ENCODE measurements around the gene CCDC30. TPM values are rescaled to one million over a fixed set of nuclear protein-coding genes. Genes with fewer than 3 reads are reported as not detected.
A peak's percentile ranks its signal among the peaks of the same experiment; 100 is the strongest.

The CCDC30 gene
- total and polyA plus RNA-seq, 4 donors: 1.8 to 6.3 (median 2.3) TPM

DNA sequence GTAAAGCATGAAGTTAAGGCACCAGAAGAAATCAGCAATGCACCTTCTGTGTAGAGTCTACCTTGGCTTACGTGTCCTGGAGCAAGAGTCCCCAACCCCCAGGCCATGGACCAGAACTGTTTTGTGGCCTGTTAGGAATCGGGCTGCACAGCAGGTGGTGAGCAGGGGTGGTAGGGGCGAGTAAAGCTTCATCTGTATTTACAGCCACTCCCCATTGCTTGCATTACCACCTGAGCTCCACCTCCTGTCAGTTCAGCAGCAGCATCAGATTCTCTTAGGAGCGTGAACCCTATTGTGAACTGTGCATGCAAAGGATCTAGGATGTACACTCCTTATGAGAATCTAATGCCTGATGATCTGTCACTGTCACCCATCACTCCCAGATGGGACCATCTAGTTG, 28.7 kb upstream of the CCDC30 start:
- H3K36me3 ChIP-seq (ENCODE audit: control insufficient read depth in 1 of 2, insufficient read depth in 2 of 2, low read length in 1 of 2): no peaks in the 10 kb centered on the region
- ATAC-seq (ENCODE audit: low FRiP score) (no peak), DNase-seq (no peak)
- H3K27me3 ChIP-seq (ENCODE audit: control insufficient read depth in 1 of 2, insufficient read depth in 2 of 2, low read length in 1 of 2): no peaks in the 10 kb centered on the region
- H3K9me3 ChIP-seq (ENCODE audit: control insufficient read depth, low read length): no peaks in the 10 kb centered on the region
- intact Hi-C loops (cut with DNase I): no loop called here
- H3K4me1 ChIP-seq (ENCODE audit: control insufficient read depth in 1 of 2, insufficient read depth in 2 of 2, low read length in 2 of 2): no peaks in the 10 kb centered on the region
- no peak overlapping the region for H3K27ac ChIP-seq (ENCODE audit: low read depth in 1 of 2, low read length in 2 of 2)
- 92 to 98% methylated on average over 4 of the region's 4 CpGs for WGBS, 2 donors
- no peak overlapping the region for H3K4me3 ChIP-seq (ENCODE audit: low read length in 2 of 2)

DNA sequence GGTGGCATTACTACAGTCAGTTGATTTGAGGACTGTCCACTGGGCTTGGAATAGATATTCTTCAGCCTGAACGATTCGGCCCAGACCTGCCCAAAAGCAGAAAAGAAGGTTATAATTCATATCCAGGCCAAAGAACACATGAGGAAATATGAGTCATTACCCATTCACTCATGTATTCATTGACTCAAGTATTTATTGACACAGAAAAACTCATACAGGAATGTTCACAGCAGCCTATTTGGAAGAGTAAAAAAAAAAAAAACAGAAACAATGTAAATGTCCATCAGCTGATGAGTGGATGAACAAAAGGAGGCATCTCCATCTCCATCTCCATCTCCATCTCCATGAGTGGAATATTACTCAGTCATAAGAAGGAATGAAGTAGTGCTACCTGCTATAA, 23.1 kb upstream of the CCDC30 start:
- Histone ChIP-seq H3K27ac (ENCODE audit: low read depth in 1 of 2, low read length in 2 of 2) (no peak overlapping the region), H3K4me3 (ENCODE audit: low read length in 2 of 2) (no peak overlapping the region), H3K9me3 (ENCODE audit: control insufficient read depth, low read length) (no peaks in the 10 kb centered on the region), H3K36me3 (ENCODE audit: control insufficient read depth in 1 of 2, insufficient read depth in 2 of 2, low read length in 1 of 2) (no peaks in the 10 kb centered on the region), H3K27me3 (ENCODE audit: control insufficient read depth in 1 of 2, insufficient read depth in 2 of 2, low read length in 1 of 2) (no peaks in the 10 kb centered on the region), H3K4me1 (ENCODE audit: control insufficient read depth in 1 of 2, insufficient read depth in 2 of 2, low read length in 2 of 2) (no peaks in the 10 kb centered on the region)
- no peak for DNase-seq
- no peak for ATAC-seq (ENCODE audit: low FRiP score)
- intact Hi-C loops (cut with DNase I): loop anchor here in 1 of 2 donors (5.0 kb wide), 1 partner anchor 93 kb away; no protein-coding TSS in a partner anchor
- WGBS, 2 donors: 4 to 7% methylated on average over 2 of the region's 2 CpGs

DNA sequence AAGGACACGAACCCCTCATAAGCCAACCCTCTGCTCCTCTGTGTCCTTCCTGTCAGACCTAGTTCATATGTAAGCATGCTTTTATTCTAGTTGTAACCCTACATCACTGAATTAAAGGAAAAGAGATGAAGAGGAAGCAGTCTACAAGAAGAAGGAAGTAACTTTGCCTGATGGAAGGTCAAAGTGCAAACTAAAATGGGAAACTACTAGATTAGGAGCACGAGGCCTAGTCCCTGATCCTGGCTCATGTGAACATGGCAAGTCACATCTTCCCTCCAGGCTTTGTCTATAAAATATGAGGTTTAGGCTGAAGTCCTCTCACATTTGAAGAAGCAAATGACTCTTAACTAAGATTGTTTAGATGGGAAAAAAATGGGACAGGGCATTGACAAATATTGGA, 20.4 kb upstream of the CCDC30 start:
- no peak overlapping the region for H3K4me3 ChIP-seq (ENCODE audit: low read length in 2 of 2)
- no peak overlapping the region for H3K27ac ChIP-seq (ENCODE audit: low read depth in 1 of 2, low read length in 2 of 2)
- ATAC-seq (ENCODE audit: low FRiP score): no peak
- WGBS, 2 donors: 41 to 47% methylated on average over 2 of the region's 2 CpGs
- no peaks in the 10 kb centered on the region for H3K4me1 ChIP-seq (ENCODE audit: control insufficient read depth in 1 of 2, insufficient read depth in 2 of 2, low read length in 2 of 2)
- DNase-seq: no peak
- H3K9me3 ChIP-seq (ENCODE audit: control insufficient read depth, low read length): no peaks in the 10 kb centered on the region
- H3K27me3 ChIP-seq (ENCODE audit: control insufficient read depth in 1 of 2, insufficient read depth in 2 of 2, low read length in 1 of 2): no peaks in the 10 kb centered on the region
- no peaks in the 10 kb centered on the region for H3K36me3 ChIP-seq (ENCODE audit: control insufficient read depth in 1 of 2, insufficient read depth in 2 of 2, low read length in 1 of 2)
- intact Hi-C loops (cut with DNase I): no loop called here

GRCh38 chr1:42449256-42449655, 13.8 kb upstream of the CCDC30 start:
- intact Hi-C loops (cut with DNase I): no loop called here
- no peaks in the 10 kb centered on the region for H3K9me3 ChIP-seq (ENCODE audit: control insufficient read depth, low read length)
- no peaks in the 10 kb centered on the region for H3K27me3 ChIP-seq (ENCODE audit: control insufficient read depth in 1 of 2, insufficient read depth in 2 of 2, low read length in 1 of 2)
- DNase-seq (no peak), ATAC-seq (ENCODE audit: low FRiP score) (no peak)
- H3K27ac ChIP-seq (ENCODE audit: low read depth in 1 of 2, low read length in 2 of 2): no peak overlapping the region
- H3K36me3 ChIP-seq (ENCODE audit: control insufficient read depth in 1 of 2, insufficient read depth in 2 of 2, low read length in 1 of 2): no peaks in the 10 kb centered on the region
- H3K4me3 ChIP-seq (ENCODE audit: low read length in 2 of 2): no peak overlapping the region
- no peaks in the 10 kb centered on the region for H3K4me1 ChIP-seq (ENCODE audit: control insufficient read depth in 1 of 2, insufficient read depth in 2 of 2, low read length in 2 of 2)

- no peaks in the 10 kb centered on the region for H3K9me3 ChIP-seq (ENCODE audit: control insufficient read depth, low read length)
- no peaks in the 10 kb centered on the region for H3K36me3 ChIP-seq (ENCODE audit: control insufficient read depth in 1 of 2, insufficient read depth in 2 of 2, low read length in 1 of 2)
- 58 to 59% methylated on average over 1 of the region's 1 CpG for WGBS, 2 donors
- H3K27ac ChIP-seq (ENCODE audit: low read depth in 1 of 2, low read length in 2 of 2): no peak overlapping the region
- no peaks in the 10 kb centered on the region for H3K27me3 ChIP-seq (ENCODE audit: control insufficient read depth in 1 of 2, insufficient read depth in 2 of 2, low read length in 1 of 2)
- H3K4me3 ChIP-seq (ENCODE audit: low read length in 2 of 2): no peak overlapping the region
- no peak for DNase-seq
- no peak for ATAC-seq (ENCODE audit: low FRiP score)
- H3K4me1 ChIP-seq (ENCODE audit: control insufficient read depth in 1 of 2, insufficient read depth in 2 of 2, low read length in 2 of 2): no peaks in the 10 kb centered on the region
- intact Hi-C loops (cut with DNase I): no loop called here
These were observed 13.0 kb upstream of the CCDC30 start for GRCh38 chr1:42450061-42450460.

DNA sequence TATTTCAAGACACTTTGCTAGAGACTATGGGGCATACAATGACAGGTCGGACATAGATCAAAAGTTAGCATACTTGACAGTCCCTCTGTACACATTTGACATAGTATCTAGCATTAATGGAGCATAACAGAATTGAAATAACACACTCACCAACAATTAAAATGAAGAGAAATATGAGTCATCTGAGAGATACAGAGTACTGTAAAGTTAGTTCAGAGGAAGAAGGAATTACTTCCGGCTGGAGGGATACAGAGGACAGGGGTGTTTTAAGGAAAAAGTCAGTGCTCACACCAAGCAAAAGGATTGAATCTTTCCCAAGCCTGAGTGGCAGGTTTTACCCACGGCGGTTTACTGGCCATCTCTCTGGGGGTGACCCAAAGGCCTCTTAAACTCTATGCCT, 9.7 kb upstream of the CCDC30 start:
- Histone ChIP-seq H3K9me3 (ENCODE audit: control insufficient read depth, low read length) (no peaks in the 10 kb centered on the region), H3K27ac (ENCODE audit: low read depth in 1 of 2, low read length in 2 of 2) (no peak overlapping the region), H3K36me3 (ENCODE audit: control insufficient read depth in 1 of 2, insufficient read depth in 2 of 2, low read length in 1 of 2) (no peaks in the 10 kb centered on the region), H3K27me3 (ENCODE audit: control insufficient read depth in 1 of 2, insufficient read depth in 2 of 2, low read length in 1 of 2) (no peaks in the 10 kb centered on the region), H3K4me3 (ENCODE audit: low read length in 2 of 2) (no peak overlapping the region), H3K4me1 (ENCODE audit: control insufficient read depth in 1 of 2, insufficient read depth in 2 of 2, low read length in 2 of 2) (no peaks in the 10 kb centered on the region)
- intact Hi-C loops (cut with DNase I): no loop called here
- WGBS, 2 donors: 80 to 81% methylated on average over 4 of the region's 4 CpGs
- no peak for DNase-seq
- no peak for ATAC-seq (ENCODE audit: low FRiP score)

- Histone ChIP-seq H3K4me1 (ENCODE audit: control insufficient read depth in 1 of 2, insufficient read depth in 2 of 2, low read length in 2 of 2) (no peaks in the 10 kb centered on the region), H3K4me3 (ENCODE audit: low read length in 2 of 2) (no peak overlapping the region), H3K36me3 (ENCODE audit: control insufficient read depth in 1 of 2, insufficient read depth in 2 of 2, low read length in 1 of 2) (no peaks in the 10 kb centered on the region), H3K27ac (ENCODE audit: low read depth in 1 of 2, low read length in 2 of 2) (no peak overlapping the region), H3K9me3 (ENCODE audit: control insufficient read depth, low read length) (no peaks in the 10 kb centered on the region), H3K27me3 (ENCODE audit: control insufficient read depth in 1 of 2, insufficient read depth in 2 of 2, low read length in 1 of 2) (no peaks in the 10 kb centered on the region)
- intact Hi-C loops (cut with DNase I): no loop called here
- DNase-seq: no peak
- ATAC-seq (ENCODE audit: low FRiP score): no peak
- 96 to 97% methylated on average over 5 of the region's 5 CpGs for WGBS, 2 donors
These were observed 8.7 kb upstream of the CCDC30 start for GRCh38 chr1:42454403-42454802.

GRCh38 chr1:42456010-42456753, 6.9 kb upstream of the CCDC30 start, which contains the start of the genes PPCS and ZMYND12:
Gene PPCS, plus strand, starts transcription at chr1:42456543. Its CDS starts 23 bp downstream, at chr1:42456566.
Gene ZMYND12, minus strand, starts transcription at chr1:42456022. Its CDS starts 25 bp downstream, at chr1:42455997.
- intact Hi-C loops (cut with DNase I): loop anchor here (2.0 to 5.0 kb wide), 3 partner anchors 119 to 226 kb away; partner anchors contain the start of genes FOXJ3 (in 2 of the 2) and YBX1 (in 1 of the 2)
- ATAC-seq (ENCODE audit: low FRiP score) (peak; percentile 97), DNase-seq (peak; percentile 93 to 94)
- Histone ChIP-seq H3K27ac (ENCODE audit: low read depth in 1 of 2, low read length in 2 of 2) (peak within 1 kb of the TSS in 1 of 2 donors; percentile 38), H3K9me3 (ENCODE audit: control insufficient read depth, low read length) (no peaks in the 10 kb centered on the region), H3K4me1 (ENCODE audit: control insufficient read depth in 1 of 2, insufficient read depth in 2 of 2, low read length in 2 of 2) (no peaks in the 10 kb centered on the region), H3K27me3 (ENCODE audit: control insufficient read depth in 1 of 2, insufficient read depth in 2 of 2, low read length in 1 of 2) (no peaks in the 10 kb centered on the region), H3K36me3 (ENCODE audit: control insufficient read depth in 1 of 2, insufficient read depth in 2 of 2, low read length in 1 of 2) (no peaks in the 10 kb centered on the region), H3K4me3 (ENCODE audit: low read length in 2 of 2) (peak within 1 kb of the TSS; percentile 58 to 65)
- WGBS, 2 donors: 0% methylated on average over 66 of the region's 66 CpGs

GRCh38 chr1:42456754-42457089, 6.4 kb upstream of the CCDC30 start:
- H3K27me3 ChIP-seq (ENCODE audit: control insufficient read depth in 1 of 2, insufficient read depth in 2 of 2, low read length in 1 of 2): no peaks in the 10 kb centered on the region
- H3K27ac ChIP-seq (ENCODE audit: low read depth in 1 of 2, low read length in 2 of 2): peak overlapping the region in 1 of 2 donors; percentile 38
- H3K9me3 ChIP-seq (ENCODE audit: control insufficient read depth, low read length): no peaks in the 10 kb centered on the region
- no peaks in the 10 kb centered on the region for H3K36me3 ChIP-seq (ENCODE audit: control insufficient read depth in 1 of 2, insufficient read depth in 2 of 2, low read length in 1 of 2)
- H3K4me1 ChIP-seq (ENCODE audit: control insufficient read depth in 1 of 2, insufficient read depth in 2 of 2, low read length in 2 of 2): no peaks in the 10 kb centered on the region
- intact Hi-C loops (cut with DNase I): loop anchor here (2.0 to 5.0 kb wide), 3 partner anchors 119 to 226 kb away; partner anchors contain the start of genes FOXJ3 (in 2 of the 2) and YBX1 (in 1 of the 2)
- peak overlapping the region; percentile 58 to 65 for H3K4me3 ChIP-seq (ENCODE audit: low read length in 2 of 2)
- peak in 1 of 2 donors; percentile 64 for DNase-seq
- ATAC-seq (ENCODE audit: low FRiP score): peak; percentile 72
- 1 to 2% methylated on average over 15 to 23 of the region's 23 CpGs for WGBS, 2 donors

All from aorta (tissue), 5 donors.